Measurements from ENCODE around the gene CX3CR1. TPM values are rescaled to one million over a fixed set of nuclear protein-coding genes. Genes with fewer than 3 reads are reported as not detected.

The CX3CR1 gene
- total and polyA plus RNA-seq, 2 donors (not counting 1 experiment from before 2014, with no cell fraction given) = 0.16 to 0.27 TPM

Other genes with a start within 250 kb of the CX3CR1 start
- 0.24 and 0.25 TPM in 2 replicates for gene SCN11A, start 228.1 kb downstream of the CX3CR1 start, total RNA-seq
- gene SCN11A, start 228.1 kb downstream of the CX3CR1 start, polyA plus RNA-seq = 0.07 and 0.14 TPM in 2 replicates
- 67.6 and 68.6 TPM in 2 replicates for gene WDR48, start 228.0 kb downstream of the CX3CR1 start, total RNA-seq
- gene WDR48, start 228.0 kb downstream of the CX3CR1 start, polyA plus RNA-seq = 20.8 and 35.2 TPM in 2 replicates
- gene GORASP1, start 172.4 kb downstream of the CX3CR1 start, total RNA-seq = 84.0 and 97.5 TPM in 2 replicates
- 81.7 and 98.7 TPM in 2 replicates for gene GORASP1, start 172.4 kb downstream of the CX3CR1 start, polyA plus RNA-seq
- gene TTC21A, start 172.4 kb downstream of the CX3CR1 start, total RNA-seq = 106 and 116 TPM in 2 replicates
- 49.2 and 73.1 TPM in 2 replicates for gene TTC21A, start 172.4 kb downstream of the CX3CR1 start, polyA plus RNA-seq
- 39.3 and 40.6 TPM in 2 replicates for gene CSRNP1, start 126.4 kb downstream of the CX3CR1 start, total RNA-seq
- gene CSRNP1, start 126.4 kb downstream of the CX3CR1 start, polyA plus RNA-seq = 367 and 412 TPM in 2 replicates
- gene XIRP1, start 87.4 kb downstream of the CX3CR1 start, total RNA-seq = not detected in 2 replicates
- gene XIRP1, start 87.4 kb downstream of the CX3CR1 start, polyA plus RNA-seq = not detected in 2 replicates
- gene CCR8, start 49.7 kb upstream of the CX3CR1 start, total RNA-seq = not detected in 2 replicates
- not detected in 2 replicates for gene CCR8, start 49.7 kb upstream of the CX3CR1 start, polyA plus RNA-seq
- gene SLC25A38, start 103.3 kb upstream of the CX3CR1 start, total RNA-seq = 46.3 and 53.0 TPM in 2 replicates
- gene SLC25A38, start 103.3 kb upstream of the CX3CR1 start, polyA plus RNA-seq = 45.5 and 62.6 TPM in 2 replicates
- gene RPSA, start 126.7 kb upstream of the CX3CR1 start, total RNA-seq = 1,418 and 1,460 TPM in 2 replicates
- 2,283 and 2,522 TPM in 2 replicates for gene RPSA, start 126.7 kb upstream of the CX3CR1 start, polyA plus RNA-seq
- gene MOBP, start 187.6 kb upstream of the CX3CR1 start, total RNA-seq = not detected in 2 replicates
- 0.03 and 0.04 TPM in 2 replicates for gene MOBP, start 187.6 kb upstream of the CX3CR1 start, polyA plus RNA-seq

Data from B cell (primary cell).